ENCODE data around the gene CPEB3.

DNA sequence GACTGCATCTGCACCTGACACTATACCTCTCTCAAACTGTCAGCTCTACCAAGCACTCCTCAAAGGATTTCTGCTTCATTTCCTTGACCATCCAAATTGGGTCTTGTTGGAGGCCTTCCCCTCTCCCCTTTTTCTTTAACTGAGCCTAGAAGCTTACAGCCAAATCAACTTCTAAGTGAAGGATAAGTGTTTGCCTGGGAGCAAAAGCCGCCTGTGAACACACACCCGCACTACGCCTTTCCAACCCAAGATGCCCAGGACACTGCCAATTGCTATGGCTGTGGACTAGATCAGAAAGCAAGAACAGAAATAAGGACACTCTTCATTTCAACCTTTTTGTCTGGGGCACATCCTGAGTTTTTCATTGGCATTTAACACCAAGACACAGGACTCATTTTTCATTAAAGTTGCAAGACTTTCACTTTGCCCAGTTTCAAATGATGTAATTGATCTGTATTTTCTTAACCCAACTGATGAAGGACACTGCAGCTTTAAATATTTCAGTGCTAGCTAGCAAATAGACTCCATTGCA, 52.8 kb downstream of the CPEB3 start:
- TF ChIP-seq, protein P1, sequence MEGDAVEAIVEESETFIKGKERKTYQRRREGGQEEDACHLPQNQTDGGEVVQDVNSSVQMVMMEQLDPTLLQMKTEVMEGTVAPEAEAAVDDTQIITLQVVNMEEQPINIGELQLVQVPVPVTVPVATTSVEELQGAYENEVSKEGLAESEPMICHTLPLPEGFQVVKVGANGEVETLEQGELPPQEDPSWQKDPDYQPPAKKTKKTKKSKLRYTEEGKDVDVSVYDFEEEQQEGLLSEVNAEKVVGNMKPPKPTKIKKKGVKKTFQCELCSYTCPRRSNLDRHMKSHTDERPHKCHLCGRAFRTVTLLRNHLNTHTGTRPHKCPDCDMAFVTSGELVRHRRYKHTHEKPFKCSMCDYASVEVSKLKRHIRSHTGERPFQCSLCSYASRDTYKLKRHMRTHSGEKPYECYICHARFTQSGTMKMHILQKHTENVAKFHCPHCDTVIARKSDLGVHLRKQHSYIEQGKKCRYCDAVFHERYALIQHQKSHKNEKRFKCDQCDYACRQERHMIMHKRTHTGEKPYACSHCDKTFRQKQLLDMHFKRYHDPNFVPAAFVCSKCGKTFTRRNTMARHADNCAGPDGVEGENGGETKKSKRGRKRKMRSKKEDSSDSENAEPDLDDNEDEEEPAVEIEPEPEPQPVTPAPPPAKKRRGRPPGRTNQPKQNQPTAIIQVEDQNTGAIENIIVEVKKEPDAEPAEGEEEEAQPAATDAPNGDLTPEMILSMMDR (IDR thresholded peaks at IDR 0.05) = no peak
- no peak for TF ChIP-seq POLR2A (IDR thresholded peaks at IDR 0.05)
